Measurements from ENCODE around the gene GRK5.

DNA sequence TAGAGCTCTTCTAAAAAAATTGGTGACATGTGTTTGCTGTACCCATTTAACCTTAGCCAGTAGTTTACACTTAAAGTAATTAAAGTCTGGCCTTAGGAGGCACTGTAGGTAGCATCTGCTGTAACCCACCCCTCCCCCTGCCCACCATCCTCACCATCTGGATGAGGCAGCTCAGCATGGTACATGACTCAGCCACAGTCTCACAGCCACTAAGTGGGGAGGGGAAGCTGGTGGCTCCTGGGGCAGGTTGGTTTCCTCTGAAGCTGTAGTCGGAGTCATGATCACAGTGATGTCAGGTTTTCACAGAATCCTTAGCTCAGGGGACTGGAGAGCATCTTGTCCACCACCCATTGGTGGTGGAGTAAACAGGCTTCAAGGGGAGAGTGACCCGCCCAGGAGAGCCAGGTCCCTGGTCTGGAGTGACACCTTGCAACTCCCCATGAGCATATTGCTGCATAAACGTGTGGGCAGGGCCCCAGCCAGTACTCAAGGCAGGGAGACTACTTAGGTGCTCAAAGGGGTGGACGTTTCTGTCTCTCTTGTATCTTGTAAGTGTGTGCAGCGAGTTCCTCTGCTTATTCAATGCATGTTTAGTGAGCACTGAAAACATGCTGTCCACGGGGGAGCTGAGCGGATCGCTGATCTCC lies 125.9 kb downstream of the GRK5 start:
- no peak for TF ChIP-seq POLR2AphosphoS5 (IDR thresholded peaks at IDR 0.05)
- TF ChIP-seq, protein P1, sequence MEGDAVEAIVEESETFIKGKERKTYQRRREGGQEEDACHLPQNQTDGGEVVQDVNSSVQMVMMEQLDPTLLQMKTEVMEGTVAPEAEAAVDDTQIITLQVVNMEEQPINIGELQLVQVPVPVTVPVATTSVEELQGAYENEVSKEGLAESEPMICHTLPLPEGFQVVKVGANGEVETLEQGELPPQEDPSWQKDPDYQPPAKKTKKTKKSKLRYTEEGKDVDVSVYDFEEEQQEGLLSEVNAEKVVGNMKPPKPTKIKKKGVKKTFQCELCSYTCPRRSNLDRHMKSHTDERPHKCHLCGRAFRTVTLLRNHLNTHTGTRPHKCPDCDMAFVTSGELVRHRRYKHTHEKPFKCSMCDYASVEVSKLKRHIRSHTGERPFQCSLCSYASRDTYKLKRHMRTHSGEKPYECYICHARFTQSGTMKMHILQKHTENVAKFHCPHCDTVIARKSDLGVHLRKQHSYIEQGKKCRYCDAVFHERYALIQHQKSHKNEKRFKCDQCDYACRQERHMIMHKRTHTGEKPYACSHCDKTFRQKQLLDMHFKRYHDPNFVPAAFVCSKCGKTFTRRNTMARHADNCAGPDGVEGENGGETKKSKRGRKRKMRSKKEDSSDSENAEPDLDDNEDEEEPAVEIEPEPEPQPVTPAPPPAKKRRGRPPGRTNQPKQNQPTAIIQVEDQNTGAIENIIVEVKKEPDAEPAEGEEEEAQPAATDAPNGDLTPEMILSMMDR (IDR thresholded peaks at IDR 0.05): no peak
- no peak for TF ChIP-seq POLR2A (IDR thresholded peaks at IDR 0.05)
- no peak for TF ChIP-seq EP300 (IDR thresholded peaks at IDR 0.05)

Data from sigmoid colon (tissue), 4 donors.